GM23248 (cell line): ENCODE data around the gene MAGI1.

Source experiments
- EZH2 ChIP-seq: fragments of 200-600 bp; sonication (generic); IDR thresholded peaks from 2 replicates; pipeline ENCODE4 v1.6.1; 2018; ENCODE audit warnings: antibody characterized with exemption, mild to moderate bottlenecking; ENCODE audit not compliant: insufficient read depth, poor library complexity, severe bottlenecking
- EZH2phosphoT487 ChIP-seq: fragments of 200-600 bp; sonication (generic); IDR thresholded peaks from 2 replicates; pipeline ENCODE4 v1.6.1; 2018; ENCODE audit warnings: antibody characterized with exemption, moderate library complexity, mild to moderate bottlenecking, low read depth; ENCODE audit not compliant: insufficient read depth

- no peak for TF ChIP-seq EZH2
- TF ChIP-seq EZH2phosphoT487, result no peak
Observed at GRCh38 chr3:65540666-65541065, 498.1 kb downstream of the MAGI1 start.
